Stimulated activated CD8-positive, alpha-beta memory T cell treated with anti-CD3 and anti-CD28 coated beads, Interleukin-15, amount 100 ng/mL, for 48 hours (primary cell): ENCODE data around the gene TAF1B.

Experiments
- DNase-seq, 2 donors: peaks; one replicate each; pipeline ENCODE4 v3.0.0-alpha.2; 2020; ENCODE audit warnings: low read depth in 2 of 2

TAF1B gene

GRCh38 chr2:9843229-9844035 is at the start of gene TAF1B:
TSS of gene TAF1B (plus strand) at chr2:9843474. CDS start at chr2:9843542, 68 bp downstream.
- peak; percentile 90 to 91 for DNase-seq

- no peak for DNase-seq
Measured at GRCh38 chr2:9793918-9794717, 49.2 kb upstream of the TAF1B start.

GRCh38 chr2:9795071-9795470 is 48.2 kb upstream of the TAF1B start:
- DNase-seq, result no peak

GRCh38 chr2:9796056-9797010 is 46.9 kb upstream of the TAF1B start:
- DNase-seq, result no peak

DNA sequence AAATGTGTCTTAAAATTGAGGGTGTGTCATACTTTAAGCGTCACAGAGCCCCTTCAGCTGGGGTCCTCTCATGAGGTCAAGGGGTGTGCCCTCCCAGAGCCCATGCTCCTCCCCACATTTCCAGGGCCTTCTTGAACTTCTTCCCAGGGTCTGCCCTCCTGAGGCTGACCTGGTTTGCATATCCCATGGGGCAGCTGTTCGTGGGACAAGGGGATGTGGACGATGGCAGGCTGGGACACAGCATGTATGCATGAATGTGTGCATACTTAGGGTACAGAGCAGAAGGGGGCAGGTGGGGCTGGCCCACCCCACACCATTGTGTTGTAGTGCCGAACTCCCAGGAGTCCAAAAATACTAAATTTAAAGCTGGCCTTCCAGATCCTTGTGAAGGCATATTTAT is 46.2 kb upstream of the TAF1B start:
- DNase-seq, result no peak

DNA sequence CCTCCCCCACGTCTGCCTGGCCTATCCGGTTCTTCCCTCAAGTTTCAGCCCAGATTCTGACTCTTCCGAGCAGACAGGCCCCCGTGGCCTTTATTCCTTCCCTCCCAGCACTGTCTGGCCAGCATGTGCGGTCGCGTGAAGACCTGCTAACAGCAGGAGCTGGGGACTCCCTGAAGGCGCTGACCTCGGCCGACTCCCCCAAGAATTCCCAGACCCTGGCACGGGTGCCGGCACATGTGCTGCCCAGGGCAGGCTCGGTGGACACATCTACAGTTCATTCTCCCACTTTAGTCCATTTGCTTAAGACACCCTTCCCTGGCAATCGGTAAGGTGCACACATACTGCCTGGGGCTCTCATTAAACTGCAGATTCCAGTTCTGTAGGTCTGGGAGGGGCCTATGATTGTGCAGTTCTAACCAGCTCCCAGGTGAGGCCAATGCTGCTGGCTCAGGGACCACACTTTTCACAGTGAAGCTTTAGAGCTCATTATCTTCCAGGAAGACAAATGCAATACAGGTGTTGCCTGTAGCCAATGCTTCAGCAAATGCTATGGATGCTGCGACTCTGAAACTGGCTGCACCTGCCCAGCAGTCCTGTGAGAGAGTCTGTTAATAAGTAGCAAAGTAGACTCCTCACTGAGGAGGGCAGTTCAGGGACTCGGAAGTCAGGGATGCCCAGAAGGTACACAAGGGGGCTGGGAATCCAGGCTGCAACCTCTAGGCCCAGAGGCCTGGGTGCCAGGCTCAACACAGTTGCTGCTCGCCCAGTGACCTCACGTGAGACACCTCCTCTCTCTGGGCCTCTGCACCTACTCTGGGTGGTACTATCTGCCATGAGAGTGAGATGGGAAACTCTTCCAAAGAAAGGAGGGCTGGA is 45.4 kb upstream of the TAF1B start:
- DNase-seq, result no peak

DNA sequence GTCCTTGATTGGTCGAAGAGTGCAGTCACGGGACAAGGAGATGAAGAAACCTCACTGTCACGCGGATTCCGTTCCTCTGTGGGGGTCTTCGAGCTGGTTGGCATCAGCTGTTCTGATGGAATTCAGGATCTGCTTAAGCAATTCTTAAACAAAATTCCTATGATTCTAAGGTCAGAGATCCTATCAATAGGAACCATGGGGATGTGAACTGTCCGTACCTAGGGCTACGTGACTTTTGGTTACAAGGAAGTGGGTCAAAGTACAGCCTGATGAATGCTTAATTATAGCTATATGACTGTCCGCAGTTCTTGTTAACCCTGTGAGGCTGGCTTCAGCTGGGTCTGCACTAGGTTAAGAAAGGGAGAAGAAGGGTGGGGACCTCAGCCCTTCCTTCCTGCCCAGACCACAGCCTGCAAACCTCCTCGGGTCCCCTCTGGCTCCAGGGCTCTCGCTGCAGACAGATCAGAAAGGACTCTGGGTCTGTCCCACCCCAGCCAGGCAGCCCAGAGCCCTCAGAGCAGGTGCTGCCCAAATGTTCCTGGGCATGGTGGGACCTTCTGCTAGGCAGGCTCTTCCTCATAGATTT is 44.2 kb upstream of the TAF1B start:
- no peak for DNase-seq

- DNase-seq, result peak; percentile 69 to 79
Measured at GRCh38 chr2:9799729-9800632, 43.3 kb upstream of the TAF1B start.

DNA sequence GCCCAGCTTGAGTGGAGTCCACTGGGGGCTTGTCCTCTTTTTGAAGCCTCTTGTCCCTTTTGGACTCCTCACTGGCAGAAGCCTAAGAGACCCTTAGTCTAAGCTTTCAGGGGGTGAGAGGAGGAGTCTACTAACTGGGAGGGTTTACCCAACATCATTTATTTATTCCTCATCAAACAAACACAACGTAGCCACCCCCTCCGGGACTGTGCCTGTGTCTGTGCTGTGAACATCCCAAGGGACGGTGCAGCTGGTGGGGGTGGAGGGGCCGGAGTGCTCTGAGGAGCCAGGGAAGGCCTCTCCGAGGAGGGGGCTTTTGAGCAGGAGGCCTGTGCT is 42.7 kb upstream of the TAF1B start:
- no peak for DNase-seq

- DNase-seq, result peak; percentile 35 to 37
Measured at GRCh38 chr2:9800975-9801726, 42.1 kb upstream of the TAF1B start.

- no peak for DNase-seq
Measured at GRCh38 chr2:9802576-9802993, 40.7 kb upstream of the TAF1B start.

DNA sequence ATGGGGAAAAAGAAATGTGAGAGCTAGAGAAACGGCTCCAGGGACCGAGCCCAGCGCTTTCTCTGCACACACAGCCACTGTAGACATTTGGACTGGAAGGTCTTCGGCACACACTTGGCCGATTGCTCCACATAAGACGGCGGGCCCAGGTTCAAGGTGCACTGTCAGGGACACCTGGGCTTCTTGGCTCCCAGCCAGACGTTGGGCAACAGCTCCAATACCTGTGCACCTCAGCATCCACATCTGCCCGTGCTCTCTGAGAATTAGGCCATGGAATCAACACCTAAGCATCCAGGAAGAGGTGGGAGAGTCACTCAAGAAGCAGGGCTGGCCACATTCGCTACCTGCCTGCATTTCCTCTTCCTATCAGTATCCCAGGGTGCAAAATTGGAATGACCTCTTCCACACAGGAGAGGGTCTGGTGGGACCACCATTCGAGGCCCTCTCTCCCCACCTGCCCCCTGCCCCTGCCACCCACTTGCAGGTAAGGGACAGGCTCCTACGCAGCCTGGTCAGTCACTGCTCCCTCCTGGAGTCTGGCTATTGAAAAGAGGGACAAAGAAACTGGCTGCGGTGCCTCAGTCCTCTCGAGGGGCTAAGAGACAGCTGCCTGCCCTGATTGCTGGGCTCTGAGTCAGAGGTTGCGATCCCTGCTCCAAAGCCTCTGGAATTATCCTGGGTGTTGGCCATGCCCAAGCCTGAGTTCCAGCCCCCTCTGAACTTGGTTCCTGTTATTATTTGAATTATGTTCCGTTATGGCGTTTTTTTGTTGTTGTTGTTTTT is 40.1 kb upstream of the TAF1B start:
- no peak for DNase-seq

DNA sequence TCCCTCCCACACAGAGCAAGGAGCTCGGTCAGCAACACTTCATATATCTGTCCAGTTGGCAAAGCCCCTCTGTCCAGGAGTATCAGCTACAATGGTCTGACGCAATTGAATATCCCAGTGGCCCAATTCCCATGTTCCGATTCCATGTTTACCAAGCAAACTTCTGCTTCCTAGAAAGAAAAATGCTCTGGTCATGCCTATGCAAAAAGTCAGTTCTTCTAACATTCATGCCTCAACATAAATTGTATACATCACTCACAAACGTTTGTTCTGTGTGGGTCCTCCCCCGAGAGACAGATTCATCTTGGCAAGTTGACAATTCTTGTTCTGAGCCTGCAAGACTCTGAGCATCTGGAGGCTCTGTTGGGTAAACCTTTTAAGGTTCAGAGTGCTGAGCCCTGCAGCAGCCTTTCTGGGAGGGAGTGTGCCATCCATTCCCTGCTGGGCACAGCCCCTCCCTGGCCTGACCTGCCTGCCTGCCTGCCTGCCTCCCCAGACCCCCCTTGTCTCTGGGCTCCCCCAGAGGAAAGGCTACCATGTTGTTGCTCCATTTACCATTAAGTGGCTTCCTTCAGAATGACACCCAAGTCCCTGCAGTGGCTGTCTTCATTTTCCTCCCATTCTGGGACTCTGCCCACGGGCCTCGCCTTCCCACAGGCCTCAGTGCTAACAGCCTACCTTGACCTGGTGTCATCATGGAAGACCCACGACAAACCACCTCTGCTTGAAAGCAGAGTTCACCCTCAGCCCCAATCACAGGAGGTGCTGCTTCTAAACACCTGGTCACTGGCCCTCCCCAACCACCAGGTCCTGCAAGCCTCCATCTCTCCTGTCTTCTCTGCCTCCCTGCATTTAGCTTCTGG is 37.6 kb upstream of the TAF1B start:
- DNase-seq, result no peak

GRCh38 chr2:9806298-9806610 is 37.0 kb upstream of the TAF1B start:
- no peak for DNase-seq

DNA sequence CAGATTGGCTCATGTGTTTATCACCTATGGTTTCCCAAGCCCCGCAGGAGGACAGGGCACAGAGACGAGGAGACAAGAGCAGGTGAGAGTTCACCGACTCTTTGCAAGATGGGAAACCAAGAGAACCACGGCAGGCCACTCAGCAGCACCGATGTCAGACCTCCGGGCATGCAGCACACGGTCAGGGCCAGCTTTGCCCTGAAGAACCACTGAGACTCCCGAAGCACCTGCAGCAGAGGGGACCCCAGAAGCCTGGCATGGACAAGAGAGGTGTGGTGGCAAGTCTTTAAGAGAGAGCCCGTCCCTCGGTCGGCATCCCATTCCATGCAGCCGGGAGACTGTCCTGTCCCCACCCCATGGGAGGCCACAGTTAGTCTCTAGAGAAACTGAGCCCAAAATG is 36.6 kb upstream of the TAF1B start:
- DNase-seq, result no peak

GRCh38 chr2:9807056-9807455 is 36.2 kb upstream of the TAF1B start:
- no peak for DNase-seq
